PC-3 (cell line): Measurements from ENCODE around the gene BACH2. TPM values are rescaled to one million over a fixed set of nuclear protein-coding genes. Genes with fewer than 3 reads are reported as not detected.
A peak's percentile ranks its signal among the peaks of the same experiment; 100 is the strongest.

Experiments
- ATAC-seq: fragments of 200-7000 bp; cut with Tn5 transposase; 2 replicates; pipeline ENCODE4 v1.9.1; 2020; ENCODE audit warnings: mild to moderate bottlenecking, moderate library complexity
- BruUV-seq: library from RNA; stranded (reverse); fragments of 400-500 nt; replicated peaks from 2 replicates; lab custom pipeline; 2021; lab: Mats Ljungman, UMichigan
- CTCF ChIA-PET: fragments of 300-600 bp; sonication (Branson Sonifier 250); formaldehyde crosslinking; loops from one replicate; lab custom pipeline; 2022; ENCODE audit warnings: antibody characterized with exemption; lab: Charles Lee
- POLR2A ChIA-PET: fragments of 300-600 bp; sonication (Branson Sonifier 250); formaldehyde crosslinking; loops from one replicate; lab custom pipeline; 2022; ENCODE audit warnings: antibody characterized with exemption; ENCODE audit not compliant: unreplicated experiment; lab: Charles Lee
- DNase-seq: peaks from one replicate; pipeline ENCODE4 v3.0.0-alpha.2; 2015
- H2AFZ ChIP-seq: fragments of 300-600 bp; sonication (generic); 2 replicates; pipeline ENCODE4 v1.6.0; 2016; ENCODE audit warnings: antibody characterized with exemption, low read length
- H3F3A ChIP-seq: fragments of 300-600 bp; sonication (generic); one replicate; pipeline ENCODE4 v1.6.0; 2017; ENCODE audit warnings: antibody characterized with exemption, low read length, control low read depth, mild to moderate bottlenecking; ENCODE audit not compliant: unreplicated experiment
- H3K27ac ChIP-seq: fragments of 300-600 bp; sonication (generic); 2 replicates; pipeline ENCODE4 v1.5.1; 2016; ENCODE audit warnings: mild to moderate bottlenecking, low read length
- H3K27me3 ChIP-seq: fragments of 300-600 bp; sonication (generic); 2 replicates; pipeline ENCODE4 v1.6.1; 2016; ENCODE audit warnings: low read length, mixed read lengths
- H3K36me3 ChIP-seq: fragments of 300-600 bp; sonication (generic); 2 replicates; pipeline ENCODE4 v1.6.1; 2016; ENCODE audit warnings: low read depth, mixed run types, low read length, mixed read lengths
- H3K4me1 ChIP-seq: fragments of 300-600 bp; sonication (generic); 2 replicates; pipeline ENCODE4 v1.5.1; 2016; ENCODE audit warnings: low read length; ENCODE audit not compliant: insufficient read depth
- H3K4me2 ChIP-seq: fragments of 300-600 bp; sonication (generic); 2 replicates; pipeline ENCODE4 v1.6.0; 2016; ENCODE audit warnings: low read length
- H3K4me3 ChIP-seq: fragments of 300-600 bp; sonication (generic); 2 replicates; pipeline ENCODE4 v1.5.1; 2016; ENCODE audit warnings: mild to moderate bottlenecking, low read length, mixed read lengths
- H3K79me2 ChIP-seq: fragments of 300-600 bp; sonication (generic); 2 replicates; pipeline ENCODE4 v1.6.1; 2017; ENCODE audit warnings: low read length, mixed read lengths
- H3K9ac ChIP-seq: fragments of 300-600 bp; sonication (generic); 2 replicates; pipeline ENCODE4 v1.6.0; 2016; ENCODE audit warnings: mild to moderate bottlenecking, low read length
- H3K9me2 ChIP-seq: fragments of 300-600 bp; sonication (generic); replicated peaks from 2 replicates; pipeline ENCODE4 v1.6.1; 2016; ENCODE audit warnings: mixed run types, low read length, mixed read lengths
- H3K9me3 ChIP-seq: fragments of 300-600 bp; sonication (generic); 2 replicates; pipeline ENCODE4 v1.6.1; 2016; ENCODE audit warnings: low read length, mixed read lengths
- H4K20me1 ChIP-seq: fragments of 300-600 bp; sonication (generic); 2 replicates; pipeline ENCODE4 v1.6.1; 2016; ENCODE audit warnings: low read length, mixed read lengths
- CTCF ChIP-seq: fragments of 300-600 bp; sonication (generic); conservative IDR thresholded peaks from 2 replicates; pipeline ENCODE4 v1.5.1; 2017; ENCODE audit warnings: antibody characterized with exemption, low read depth, mild to moderate bottlenecking, low read length
- EZH2 ChIP-seq: fragments of 300-600 bp; sonication (generic); IDR thresholded peaks from one replicate; pipeline ENCODE4 v1.6.1; 2017; ENCODE audit warnings: antibody characterized with exemption, mild to moderate bottlenecking, low read length; ENCODE audit not compliant: unreplicated experiment
- EZH2phosphoT487 ChIP-seq: fragments of 300-600 bp; sonication (generic); IDR thresholded peaks from 2 replicates; pipeline ENCODE4 v1.6.1; 2018; ENCODE audit warnings: mild to moderate bottlenecking, antibody characterized with exemption, low read length, borderline replicate concordance
- intact Hi-C: fragments of 100-400 bp; cut with micrococcal nuclease; formaldehyde crosslinking; loops from 2 replicates; pipeline ENCODE4 v1.9.0; 2023
- total RNA-seq: library from RNA; depleted of rRNA; stranded (reverse); fragments of >200 nt; gene quantifications from 2 replicates; pipeline ENCODE4 v1.2.3, GENCODE V29; 2014

BACH2 gene
- total RNA-seq, 1 experiment from 2014 or later: 7.0 TPM

GRCh38 chr6:89987140-89987539, 309.5 kb downstream of the BACH2 start:
- H3K9me2 ChIP-seq: no peaks in the 10 kb centered on the region
- TF ChIP-seq EZH2 (no peak), CTCF (no peak), EZH2phosphoT487 (no peak)
- intact Hi-C loops: no loop called here
- no peaks in the 10 kb centered on the region for H3K36me3 ChIP-seq
- H3K79me2 ChIP-seq: no peaks in the 10 kb centered on the region
- no peak overlapping the region for H3K9ac ChIP-seq
- POLR2A ChIA-PET: interaction anchor here (0.6 kb wide), 1 partner anchor 111 kb away, joined by 3 read pairs; no protein-coding TSS in a partner anchor
- no peak overlapping the region for H3K4me2 ChIP-seq
- BruUV-seq: no TSS peak
- no peaks in the 10 kb centered on the region for H4K20me1 ChIP-seq
- H3K27ac ChIP-seq: no peak overlapping the region; the same call in 1 of the 2 replicates
- H3K9me3 ChIP-seq: no peaks in the 10 kb centered on the region
- no peak overlapping the region for H3K4me3 ChIP-seq
- no peak for ATAC-seq
- CTCF ChIA-PET: no interaction called here
- peaks cover 10% of the 10 kb centered on the region; the same call in 1 of the 2 replicates for H3K4me1 ChIP-seq
- H3F3A ChIP-seq: no peaks in the 10 kb centered on the region
- no peak overlapping the region for H2AFZ ChIP-seq
- DNase-seq: no peak
- no peaks in the 10 kb centered on the region for H3K27me3 ChIP-seq

GRCh38 chr6:89986650-89987074, 310.0 kb downstream of the BACH2 start:
- Histone ChIP-seq H4K20me1 (no peaks in the 10 kb centered on the region), H3K9ac (no peak overlapping the region), H3K4me2 (no peak overlapping the region), H3K9me3 (no peaks in the 10 kb centered on the region), H3F3A (no peaks in the 10 kb centered on the region), H3K4me1 (peaks cover 10% of the 10 kb centered on the region; the same call in 1 of the 2 replicates), H3K9me2 (no peaks in the 10 kb centered on the region), H3K27ac (no peak overlapping the region; the same call in 1 of the 2 replicates), H3K79me2 (no peaks in the 10 kb centered on the region), H3K4me3 (no peak overlapping the region), H2AFZ (no peak overlapping the region), H3K36me3 (no peaks in the 10 kb centered on the region), H3K27me3 (no peaks in the 10 kb centered on the region)
- no peak for TF ChIP-seq EZH2phosphoT487
- no peak for TF ChIP-seq EZH2
- TF ChIP-seq CTCF: no peak
- DNase-seq: peak; percentile 37
- peak; percentile 27; the same call in 1 of the 2 replicates for ATAC-seq
- BruUV-seq: no TSS peak
- POLR2A ChIA-PET: interaction anchor here (0.6 kb wide), 1 partner anchor 112 kb away, joined by 3 read pairs; no protein-coding TSS in a partner anchor
- CTCF ChIA-PET: no interaction called here
- intact Hi-C loops: no loop called here

- H3K9ac ChIP-seq: no peak overlapping the region
- H3K27me3 ChIP-seq: no peaks in the 10 kb centered on the region
- no peaks in the 10 kb centered on the region for H3F3A ChIP-seq
- no peak overlapping the region for H2AFZ ChIP-seq
- ChIA-PET CTCF (no interaction called here), POLR2A (no interaction called here)
- no peak for TF ChIP-seq EZH2phosphoT487
- TF ChIP-seq CTCF: no peak
- TF ChIP-seq EZH2: no peak
- H3K9me2 ChIP-seq: no peaks in the 10 kb centered on the region
- ATAC-seq: no peak
- H3K36me3 ChIP-seq: no peaks in the 10 kb centered on the region
- peaks cover 10% of the 10 kb centered on the region; the same call in 1 of the 2 replicates for H3K4me1 ChIP-seq
- H4K20me1 ChIP-seq: no peaks in the 10 kb centered on the region
- H3K79me2 ChIP-seq: no peaks in the 10 kb centered on the region
- intact Hi-C loops: no loop called here
- DNase-seq: no peak
- no peaks in the 10 kb centered on the region for H3K9me3 ChIP-seq
- H3K4me3 ChIP-seq: no peak overlapping the region
- H3K27ac ChIP-seq: no peak overlapping the region
- no peak overlapping the region for H3K4me2 ChIP-seq
- no TSS peak for BruUV-seq
Observed at GRCh38 chr6:89985751-89986493, 310.7 kb downstream of the BACH2 start.
